GM21381 (cell line): ENCODE data around the gene TRIO.
"Not testable (repeated sequence)": the region's sequence is repeated elsewhere in the genome, so short reads cannot be mapped to it uniquely, and the experiment has no call there.

Experiments used
- ATAC-seq: cut with Tn5 transposase; IDR thresholded peaks from one replicate; pipeline ENCODE4 v1.9.1; 2021; ENCODE audit warnings: mild to moderate bottlenecking, moderate library complexity; ENCODE audit not compliant: unreplicated experiment

TRIO gene

GRCh38 chr5:14369780-14370179 is 226.6 kb downstream of the TRIO start:
- no peak for ATAC-seq

GRCh38 chr5:14370386-14370785 is 227.2 kb downstream of the TRIO start:
- ATAC-seq: no peak

GRCh38 chr5:14373685-14374084 is 230.5 kb downstream of the TRIO start:
- no peak for ATAC-seq

- no peak for ATAC-seq
Observed at GRCh38 chr5:14374100-14374499, 231.0 kb downstream of the TRIO start.

GRCh38 chr5:14376789-14377188 is 233.6 kb downstream of the TRIO start:
- ATAC-seq: no peak

- no peak for ATAC-seq
Observed at GRCh38 chr5:14379739-14380497, 236.8 kb downstream of the TRIO start.

- no peak for ATAC-seq
Observed at GRCh38 chr5:14380712-14381111, 237.6 kb downstream of the TRIO start.

GRCh38 chr5:14382640-14383039 is 239.5 kb downstream of the TRIO start:
- ATAC-seq: no peak

- no peak for ATAC-seq
Observed at GRCh38 chr5:14383923-14384322, 240.8 kb downstream of the TRIO start.

- no peak for ATAC-seq
Observed at GRCh38 chr5:14385019-14385418, 241.9 kb downstream of the TRIO start.

GRCh38 chr5:14386884-14387624 is 243.9 kb downstream of the TRIO start:
- no peak for ATAC-seq

GRCh38 chr5:14388741-14389140 is 245.6 kb downstream of the TRIO start:
- no peak for ATAC-seq

GRCh38 chr5:14392552-14392951 is 249.4 kb downstream of the TRIO start:
- not testable (repeated sequence) for ATAC-seq

GRCh38 chr5:14394365-14394764 is 251.2 kb downstream of the TRIO start:
- ATAC-seq: no peak

GRCh38 chr5:14395411-14395810 is 252.3 kb downstream of the TRIO start:
- no peak for ATAC-seq

GRCh38 chr5:14396066-14396465 is 252.9 kb downstream of the TRIO start:
- no peak for ATAC-seq

- ATAC-seq: no peak
Observed at GRCh38 chr5:14396737-14397136, 253.6 kb downstream of the TRIO start.

GRCh38 chr5:14397717-14398116 is 254.6 kb downstream of the TRIO start:
- no peak for ATAC-seq

GRCh38 chr5:14399054-14399692 is 256.0 kb downstream of the TRIO start:
- ATAC-seq: no peak

- no peak for ATAC-seq
Observed at GRCh38 chr5:14400085-14400484, 256.9 kb downstream of the TRIO start.

GRCh38 chr5:14400611-14401010 is 257.5 kb downstream of the TRIO start:
- ATAC-seq: no peak

- no peak for ATAC-seq
Observed at GRCh38 chr5:14401639-14402038, 258.5 kb downstream of the TRIO start.
